Measurements from ENCODE around the gene TK2. TPM values are rescaled to one million over a fixed set of nuclear protein-coding genes. Genes with fewer than 3 reads are reported as not detected.
A peak's percentile ranks its signal among the peaks of the same experiment; 100 is the strongest.

Gene TK2
- total and polyA plus RNA-seq, 2 donors (not counting 1 experiment from before 2014, with no cell fraction given): 34.8 to 73.7 TPM

DNA sequence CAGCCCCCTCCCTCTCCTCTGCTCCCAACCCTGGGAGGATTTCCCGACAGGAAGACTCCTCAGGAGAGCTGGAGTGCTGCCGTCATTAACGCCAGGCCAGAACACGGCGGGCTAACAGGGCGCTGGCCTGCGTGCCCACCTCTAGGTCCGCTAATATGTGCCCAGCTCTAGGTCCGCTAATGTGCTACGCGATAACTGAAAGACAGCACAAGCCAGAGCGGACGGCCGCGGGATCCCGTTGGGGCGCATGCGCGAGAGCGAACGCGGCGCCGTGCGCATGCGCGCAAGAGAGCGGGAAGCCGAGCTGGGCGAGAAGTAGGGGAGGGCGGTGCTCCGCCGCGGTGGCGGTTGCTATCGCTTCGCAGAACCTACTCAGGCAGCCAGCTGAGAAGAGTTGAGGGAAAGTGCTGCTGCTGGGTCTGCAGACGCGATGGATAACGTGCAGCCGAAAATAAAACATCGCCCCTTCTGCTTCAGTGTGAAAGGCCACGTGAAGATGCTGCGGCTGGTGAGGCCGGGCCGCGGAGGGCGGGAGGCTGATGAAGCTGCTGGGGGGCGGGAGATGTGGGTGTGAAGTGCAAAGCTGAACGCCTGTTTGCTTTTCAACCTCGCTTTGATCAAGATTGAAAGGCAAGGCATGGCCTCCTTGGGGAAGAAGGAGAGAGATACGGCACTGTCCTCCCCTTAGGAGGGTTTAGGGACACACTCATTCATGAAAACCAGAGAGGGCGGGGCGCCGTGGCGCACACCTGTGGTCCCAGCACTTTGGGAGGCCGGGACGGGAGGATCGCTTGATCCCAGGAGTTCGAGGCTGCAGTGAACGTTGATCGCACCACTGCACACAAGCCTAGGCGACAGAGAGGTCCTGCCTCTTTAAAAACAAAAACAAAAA, 2.6 kb upstream of the TK2 start, which contains the start of gene CKLF:
Gene CKLF, plus strand, starts transcription at position 291 of the 892 bp plus-strand sequence. Its CDS starts 140 bp downstream, at position 431.
- no peaks in the 10 kb centered on the region for H3K36me3 ChIP-seq (ENCODE audit: control insufficient read depth, insufficient read depth, low read length)
- H3K27ac ChIP-seq (ENCODE audit: insufficient read depth, low read length): peak within 1 kb of the TSS; percentile 83
- peak within 1 kb of the TSS; percentile 74 for H3K9ac ChIP-seq (ENCODE audit: insufficient read depth, low read length)
- H3K4me1 ChIP-seq (ENCODE audit: control insufficient read depth, extremely low read depth, insufficient read depth, low read length): peaks cover 11% of the 10 kb centered on the region
- H3K79me2 ChIP-seq (ENCODE audit: control insufficient read depth, insufficient read depth, low read length): peaks cover 13% of the 10 kb centered on the region
- no peaks in the 10 kb centered on the region for H4K20me1 ChIP-seq (ENCODE audit: control insufficient read depth, extremely low read depth, insufficient read depth, low read length)
- H2AFZ ChIP-seq (ENCODE audit: low read length): peak within 1 kb of the TSS; percentile 96
- H3K4me2 ChIP-seq (ENCODE audit: extremely low read depth, insufficient read depth, low read length): peak within 1 kb of the TSS; percentile 97
- H3K27me3 ChIP-seq (ENCODE audit: control insufficient read depth, insufficient read depth, low read length): no peaks in the 10 kb centered on the region
- DNase-seq (ENCODE audit: low read depth in 2 of 2): peak; percentile 79 to 87
- H3K4me3 ChIP-seq (replicated peaks in 1 of 4; ENCODE audit: control extremely low read depth in 1 of 4, insufficient read depth in 1 of 4, low read depth in 3 of 4, low read length in 4 of 4): peak within 1 kb of the TSS; percentile 63 to 74 (median 67)
- no peaks in the 10 kb centered on the region for H3K9me3 ChIP-seq (ENCODE audit: control insufficient read depth, insufficient read depth, low read depth, low read length)
- TF ChIP-seq CTCF (conservative IDR thresholded peaks at IDR 0.05 in 1 of 2, IDR thresholded peaks at IDR 0.05 in 1 of 2; ENCODE audit: low read depth in 1 of 2, low read length in 2 of 2) (no peak), EZH2 (IDR thresholded peaks at IDR 0.05; ENCODE audit: low read length, missing control alignments) (no peak)

DNA sequence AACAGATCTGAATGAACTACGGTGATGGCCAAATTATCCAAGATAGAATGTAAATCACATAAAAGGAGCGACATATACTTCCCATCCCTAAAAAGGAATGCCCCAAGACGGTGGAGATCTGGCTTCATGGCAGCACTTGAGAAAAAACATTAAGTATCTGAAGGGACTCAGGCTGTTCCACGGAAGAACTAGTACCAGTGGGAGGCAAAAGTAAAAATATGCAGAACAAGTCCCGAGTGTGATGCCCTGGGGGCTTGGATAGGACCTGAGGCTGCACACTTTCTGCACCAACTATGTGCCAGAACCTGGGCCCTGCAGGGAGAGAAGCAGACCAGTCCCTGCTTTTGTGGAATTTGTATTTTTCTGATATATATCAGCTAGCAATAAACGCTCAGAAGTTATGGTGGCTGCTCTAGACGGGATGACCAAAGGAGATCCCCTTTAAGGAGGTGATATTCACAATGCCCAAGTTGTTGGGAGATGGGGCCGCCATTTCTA, 1.9 kb upstream of the TK2 start:
- Histone ChIP-seq H2AFZ (ENCODE audit: low read length) (peak overlapping the region; percentile 96), H3K4me3 (replicated peaks in 1 of 4; ENCODE audit: control extremely low read depth in 1 of 4, insufficient read depth in 1 of 4, low read depth in 3 of 4, low read length in 4 of 4) (peak overlapping the region; percentile 63 to 74 (median 67)), H3K4me2 (ENCODE audit: extremely low read depth, insufficient read depth, low read length) (peak overlapping the region; percentile 97), H3K9ac (ENCODE audit: insufficient read depth, low read length) (peak overlapping the region; percentile 74), H3K36me3 (ENCODE audit: control insufficient read depth, insufficient read depth, low read length) (no peaks in the 10 kb centered on the region), H3K9me3 (ENCODE audit: control insufficient read depth, insufficient read depth, low read depth, low read length) (no peaks in the 10 kb centered on the region), H4K20me1 (ENCODE audit: control insufficient read depth, extremely low read depth, insufficient read depth, low read length) (no peaks in the 10 kb centered on the region), H3K27me3 (ENCODE audit: control insufficient read depth, insufficient read depth, low read length) (no peaks in the 10 kb centered on the region), H3K79me2 (ENCODE audit: control insufficient read depth, insufficient read depth, low read length) (peaks cover 13% of the 10 kb centered on the region), H3K4me1 (ENCODE audit: control insufficient read depth, extremely low read depth, insufficient read depth, low read length) (peaks cover 11% of the 10 kb centered on the region), H3K27ac (ENCODE audit: insufficient read depth, low read length) (peak overlapping the region; percentile 83)
- TF ChIP-seq CTCF (conservative IDR thresholded peaks at IDR 0.05 in 1 of 2, IDR thresholded peaks at IDR 0.05 in 1 of 2; ENCODE audit: low read depth in 1 of 2, low read length in 2 of 2) (no peak), EZH2 (IDR thresholded peaks at IDR 0.05; ENCODE audit: low read length, missing control alignments) (no peak)
- DNase-seq (ENCODE audit: low read depth in 2 of 2): no peak

DNA sequence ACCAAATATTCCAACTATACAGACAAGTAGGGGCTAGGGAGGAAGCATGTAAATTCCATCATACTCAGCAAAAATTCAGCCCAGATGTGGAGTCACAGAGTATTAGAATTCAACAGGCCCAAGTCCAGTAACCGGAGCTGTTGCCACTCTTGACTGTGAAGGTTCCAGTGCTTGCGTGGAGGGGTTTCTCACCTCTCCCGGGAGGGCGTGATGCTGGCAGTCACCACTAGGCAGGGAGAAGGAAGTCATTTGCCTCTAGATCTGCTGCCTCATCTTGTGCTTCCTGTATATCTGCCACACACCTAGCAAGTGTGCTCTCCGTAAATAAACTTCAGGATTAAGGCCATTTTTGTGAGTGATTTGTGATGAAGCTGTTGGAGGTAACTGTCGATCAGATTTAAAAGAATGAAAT, 1.4 kb upstream of the TK2 start:
- peak in 1 of 2 donors; percentile 24 for DNase-seq (ENCODE audit: low read depth in 2 of 2)
- Histone ChIP-seq H2AFZ (ENCODE audit: low read length) (peak overlapping the region; percentile 16), H3K27me3 (ENCODE audit: control insufficient read depth, insufficient read depth, low read length) (no peaks in the 10 kb centered on the region), H3K36me3 (ENCODE audit: control insufficient read depth, insufficient read depth, low read length) (no peaks in the 10 kb centered on the region), H3K9ac (ENCODE audit: insufficient read depth, low read length) (no peak overlapping the region), H3K4me2 (ENCODE audit: extremely low read depth, insufficient read depth, low read length) (peak overlapping the region; percentile 97), H3K4me3 (replicated peaks in 1 of 4; ENCODE audit: control extremely low read depth in 1 of 4, insufficient read depth in 1 of 4, low read depth in 3 of 4, low read length in 4 of 4) (no peak overlapping the region), H3K4me1 (ENCODE audit: control insufficient read depth, extremely low read depth, insufficient read depth, low read length) (peaks cover 11% of the 10 kb centered on the region), H3K27ac (ENCODE audit: insufficient read depth, low read length) (no peak overlapping the region), H3K9me3 (ENCODE audit: control insufficient read depth, insufficient read depth, low read depth, low read length) (no peaks in the 10 kb centered on the region), H3K79me2 (ENCODE audit: control insufficient read depth, insufficient read depth, low read length) (peaks cover 13% of the 10 kb centered on the region), H4K20me1 (ENCODE audit: control insufficient read depth, extremely low read depth, insufficient read depth, low read length) (no peaks in the 10 kb centered on the region)
- TF ChIP-seq CTCF (conservative IDR thresholded peaks at IDR 0.05 in 1 of 2, IDR thresholded peaks at IDR 0.05 in 1 of 2; ENCODE audit: low read depth in 1 of 2, low read length in 2 of 2) (peak in 1 of 2 donors; percentile 3), EZH2 (IDR thresholded peaks at IDR 0.05; ENCODE audit: low read length, missing control alignments) (no peak)

Data from fibroblast of lung (primary cell).